HepG2 (cell line): ENCODE measurements around the gene WDR54. TPM values are rescaled to one million over a fixed set of nuclear protein-coding genes. Genes with fewer than 3 reads are reported as not detected.

ENCODE experiments used
- CHD4 ChIP-seq: fragments of 200-600 bp; sonication (generic); IDR thresholded peaks from 2 replicates; pipeline ENCODE4 v1.7.0; 2017; ENCODE audit warnings: mild to moderate bottlenecking, low read length, borderline replicate concordance
- FOXA1 ChIP-seq, 2 experiments: fragments of 450-650 bp in 1 of 2; sonication (generic) in 1 of 2; formaldehyde crosslinking in 1 of 2; IDR thresholded peaks; 2 replicates each; pipeline versions ENCODE4 v1.4.0 to v1.6.1; 2016 to 2020; ENCODE audit warnings: missing genetic modification reagents in 1 of 2
- HHEX ChIP-seq: IDR thresholded peaks from 2 replicates; pipeline ENCODE4 v1.6.1; 2016; ENCODE audit warnings: control low read depth
- IRF2 ChIP-seq: IDR thresholded peaks from 2 replicates; pipeline ENCODE4 v1.6.1; 2018; ENCODE audit warnings: missing genetic modification reagents, missing compliant biosample characterization
- KDM4B ChIP-seq: sonication (generic); formaldehyde crosslinking; IDR thresholded peaks from 2 replicates; pipeline ENCODE4 v1.4.0; 2020; ENCODE audit warnings: missing genetic modification reagents
- NAIF1 ChIP-seq: sonication (generic); formaldehyde crosslinking; IDR thresholded peaks from 2 replicates; pipeline ENCODE4 v1.5.0; 2020; ENCODE audit warnings: mild to moderate bottlenecking, missing genetic modification reagents, borderline replicate concordance
- NFATC3 ChIP-seq: sonication (generic); formaldehyde crosslinking; IDR thresholded peaks from 2 replicates; pipeline ENCODE4 v1.5.1; 2020; ENCODE audit warnings: mild to moderate bottlenecking, missing genetic modification reagents
- PCBP2 ChIP-seq: fragments of 200-400 bp; formaldehyde crosslinking; optimal IDR thresholded peaks from 2 replicates; pipeline ENCODE3; 2018; ENCODE audit warnings: low read length, low read depth; ENCODE audit not compliant: poor library complexity, severe bottlenecking
- UBTF ChIP-seq: sonication (generic); formaldehyde crosslinking; IDR thresholded peaks from 2 replicates; pipeline ENCODE4 v1.4.0; 2020; ENCODE audit warnings: mild to moderate bottlenecking, missing genetic modification reagents
- ZNF207 ChIP-seq: fragments of 450-650 bp; IDR thresholded peaks from 2 replicates; pipeline ENCODE4 v1.6.1; 2016; ENCODE audit warnings: antibody characterized with exemption, borderline replicate concordance
- polyA plus RNA-seq, 8 experiments: library from polyadenylated mRNA; depleted of rRNA in 3 of 8; stranded (reverse) in 7 of 8; unstranded in 1 of 8; fragments of >200 nt; fragmentation: Illumina TruSeq in 4 of 8; extraction: Trizol in 4 of 8; gene quantifications; 2 replicates each; pipeline versions ENCODE4 v1.2.1 to v1.2.3, GENCODE V29; 2011 to 2016; ENCODE audit warnings: low read depth in 4 of 8, missing spikeins in 1 of 8, mixed read lengths in 1 of 8; ENCODE audit not compliant: insufficient read depth in 1 of 8
- total RNA-seq, 5 experiments: library from RNA; depleted of rRNA; stranded (reverse); fragments of >200 nt; fragmentation: Illumina TruSeq; extraction: Trizol; gene quantifications; 2 replicates each; pipeline ENCODE4 v1.2.3, GENCODE V29; 2016; ENCODE audit warnings: low read depth in 1 of 5
- TF ChIP-seq, protein P1 (sequence below): sonication (generic); formaldehyde crosslinking; IDR thresholded peaks from 2 replicates; pipeline ENCODE4 v1.5.0; 2020; ENCODE audit warnings: mild to moderate bottlenecking, missing genetic modification reagents, borderline replicate concordance
- TF ChIP-seq, protein P2 (sequence below): sonication (generic); formaldehyde crosslinking; IDR thresholded peaks from 2 replicates; pipeline ENCODE4 v1.4.0; 2020; ENCODE audit warnings: missing genetic modification reagents, low read depth, mild to moderate bottlenecking, borderline replicate concordance
- TF ChIP-seq, protein P3 (sequence below): fragments of 450-650 bp; IDR thresholded peaks from 2 replicates; pipeline ENCODE4 v1.6.1; 2017
- TF ChIP-seq, protein P4 (sequence below): sonication (generic); formaldehyde crosslinking; IDR thresholded peaks from 2 replicates; pipeline ENCODE4 v1.9.0; 2021; ENCODE audit warnings: missing genetic modification reagents, mild to moderate bottlenecking, borderline replicate concordance

The WDR54 gene
- total and polyA plus RNA-seq, 2 of the 13 experiments (the other 11 are each of a cell fraction or from before 2014, with no cell fraction given): 2.0 to 17.3 TPM

DNA sequence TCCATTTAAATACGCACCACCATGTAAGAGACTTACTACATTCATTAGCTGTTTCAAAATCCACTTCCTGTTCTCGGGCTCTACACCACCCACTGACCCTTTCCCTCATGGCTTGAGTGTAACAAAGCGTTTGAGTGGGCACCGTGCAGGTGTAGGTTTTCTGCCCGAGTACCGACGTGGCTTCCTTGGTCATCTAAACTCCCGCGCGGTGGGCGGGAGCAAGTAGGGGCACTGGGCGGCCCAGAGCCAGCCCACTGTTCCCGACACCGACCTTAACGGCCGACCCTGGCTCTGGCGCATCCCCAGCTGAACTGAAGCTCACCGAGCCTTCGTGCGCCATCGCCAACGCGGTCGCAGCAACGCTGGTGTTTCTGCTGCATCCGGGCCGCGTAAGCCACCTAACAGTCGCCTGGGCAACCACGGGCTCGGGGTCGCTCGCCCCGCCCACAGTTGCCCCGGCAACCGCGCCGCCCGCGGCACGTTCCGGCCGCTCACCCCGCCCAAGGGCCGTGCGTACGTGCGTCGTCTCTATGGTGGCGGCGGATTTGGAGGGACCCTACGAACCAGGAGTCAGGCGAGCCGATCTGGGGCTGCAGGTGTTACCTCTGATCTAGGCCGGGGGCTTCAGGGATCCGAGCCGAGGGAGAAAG, at the start of gene WDR54, which contains the start of gene C2orf81 (continued):
- TF ChIP-seq, protein P1, sequence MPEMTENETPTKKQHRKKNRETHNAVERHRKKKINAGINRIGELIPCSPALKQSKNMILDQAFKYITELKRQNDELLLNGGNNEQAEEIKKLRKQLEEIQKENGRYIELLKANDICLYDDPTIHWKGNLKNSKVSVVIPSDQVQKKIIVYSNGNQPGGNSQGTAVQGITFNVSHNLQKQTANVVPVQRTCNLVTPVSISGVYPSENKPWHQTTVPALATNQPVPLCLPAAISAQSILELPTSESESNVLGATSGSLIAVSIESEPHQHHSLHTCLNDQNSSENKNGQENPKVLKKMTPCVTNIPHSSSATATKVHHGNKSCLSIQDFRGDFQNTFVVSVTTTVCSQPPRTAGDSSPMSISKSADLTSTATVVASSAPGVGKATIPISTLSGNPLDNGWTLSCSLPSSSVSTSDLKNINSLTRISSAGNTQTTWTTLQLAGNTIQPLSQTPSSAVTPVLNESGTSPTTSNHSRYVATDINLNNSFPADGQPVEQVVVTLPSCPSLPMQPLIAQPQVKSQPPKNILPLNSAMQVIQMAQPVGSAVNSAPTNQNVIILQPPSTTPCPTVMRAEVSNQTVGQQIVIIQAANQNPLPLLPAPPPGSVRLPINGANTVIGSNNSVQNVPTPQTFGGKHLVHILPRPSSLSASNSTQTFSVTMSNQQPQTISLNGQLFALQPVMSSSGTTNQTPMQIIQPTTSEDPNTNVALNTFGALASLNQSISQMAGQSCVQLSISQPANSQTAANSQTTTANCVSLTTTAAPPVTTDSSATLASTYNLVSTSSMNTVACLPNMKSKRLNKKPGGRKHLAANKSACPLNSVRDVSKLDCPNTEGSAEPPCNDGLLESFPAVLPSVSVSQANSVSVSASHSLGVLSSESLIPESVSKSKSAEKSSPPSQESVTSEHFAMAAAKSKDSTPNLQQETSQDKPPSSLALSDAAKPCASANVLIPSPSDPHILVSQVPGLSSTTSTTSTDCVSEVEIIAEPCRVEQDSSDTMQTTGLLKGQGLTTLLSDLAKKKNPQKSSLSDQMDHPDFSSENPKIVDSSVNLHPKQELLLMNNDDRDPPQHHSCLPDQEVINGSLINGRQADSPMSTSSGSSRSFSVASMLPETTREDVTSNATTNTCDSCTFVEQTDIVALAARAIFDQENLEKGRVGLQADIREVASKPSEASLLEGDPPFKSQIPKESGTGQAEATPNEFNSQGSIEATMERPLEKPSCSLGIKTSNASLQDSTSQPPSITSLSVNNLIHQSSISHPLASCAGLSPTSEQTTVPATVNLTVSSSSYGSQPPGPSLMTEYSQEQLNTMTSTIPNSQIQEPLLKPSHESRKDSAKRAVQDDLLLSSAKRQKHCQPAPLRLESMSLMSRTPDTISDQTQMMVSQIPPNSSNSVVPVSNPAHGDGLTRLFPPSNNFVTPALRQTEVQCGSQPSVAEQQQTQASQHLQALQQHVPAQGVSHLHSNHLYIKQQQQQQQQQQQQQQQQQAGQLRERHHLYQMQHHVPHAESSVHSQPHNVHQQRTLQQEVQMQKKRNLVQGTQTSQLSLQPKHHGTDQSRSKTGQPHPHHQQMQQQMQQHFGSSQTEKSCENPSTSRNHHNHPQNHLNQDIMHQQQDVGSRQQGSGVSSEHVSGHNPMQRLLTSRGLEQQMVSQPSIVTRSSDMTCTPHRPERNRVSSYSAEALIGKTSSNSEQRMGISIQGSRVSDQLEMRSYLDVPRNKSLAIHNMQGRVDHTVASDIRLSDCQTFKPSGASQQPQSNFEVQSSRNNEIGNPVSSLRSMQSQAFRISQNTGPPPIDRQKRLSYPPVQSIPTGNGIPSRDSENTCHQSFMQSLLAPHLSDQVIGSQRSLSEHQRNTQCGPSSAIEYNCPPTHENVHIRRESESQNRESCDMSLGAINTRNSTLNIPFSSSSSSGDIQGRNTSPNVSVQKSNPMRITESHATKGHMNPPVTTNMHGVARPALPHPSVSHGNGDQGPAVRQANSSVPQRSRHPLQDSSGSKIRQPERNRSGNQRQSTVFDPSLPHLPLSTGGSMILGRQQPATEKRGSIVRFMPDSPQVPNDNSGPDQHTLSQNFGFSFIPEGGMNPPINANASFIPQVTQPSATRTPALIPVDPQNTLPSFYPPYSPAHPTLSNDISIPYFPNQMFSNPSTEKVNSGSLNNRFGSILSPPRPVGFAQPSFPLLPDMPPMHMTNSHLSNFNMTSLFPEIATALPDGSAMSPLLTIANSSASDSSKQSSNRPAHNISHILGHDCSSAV (CRISPR knock-in tag): no peak
- TF ChIP-seq KDM4B: no peak
- no peak for TF ChIP-seq HHEX (CRISPR knock-in tag)
- TF ChIP-seq NAIF1 (CRISPR knock-in tag): peak; percentile 96
- TF ChIP-seq, protein P2, sequence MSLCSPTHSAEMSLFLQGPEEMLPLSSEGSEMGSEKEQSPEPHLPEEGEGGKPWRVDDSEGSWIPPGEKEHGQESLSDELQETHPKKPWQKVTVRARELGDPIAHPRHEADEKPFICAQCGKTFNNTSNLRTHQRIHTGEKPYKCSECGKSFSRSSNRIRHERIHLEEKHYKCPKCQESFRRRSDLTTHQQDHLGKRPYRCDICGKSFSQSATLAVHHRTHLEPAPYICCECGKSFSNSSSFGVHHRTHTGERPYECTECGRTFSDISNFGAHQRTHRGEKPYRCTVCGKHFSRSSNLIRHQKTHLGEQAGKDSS (CRISPR knock-in tag): 0 out of 2 replicates have a peak, but pooled peaks have one; percentile 53
- no peak for TF ChIP-seq PCBP2
- TF ChIP-seq, protein P3, sequence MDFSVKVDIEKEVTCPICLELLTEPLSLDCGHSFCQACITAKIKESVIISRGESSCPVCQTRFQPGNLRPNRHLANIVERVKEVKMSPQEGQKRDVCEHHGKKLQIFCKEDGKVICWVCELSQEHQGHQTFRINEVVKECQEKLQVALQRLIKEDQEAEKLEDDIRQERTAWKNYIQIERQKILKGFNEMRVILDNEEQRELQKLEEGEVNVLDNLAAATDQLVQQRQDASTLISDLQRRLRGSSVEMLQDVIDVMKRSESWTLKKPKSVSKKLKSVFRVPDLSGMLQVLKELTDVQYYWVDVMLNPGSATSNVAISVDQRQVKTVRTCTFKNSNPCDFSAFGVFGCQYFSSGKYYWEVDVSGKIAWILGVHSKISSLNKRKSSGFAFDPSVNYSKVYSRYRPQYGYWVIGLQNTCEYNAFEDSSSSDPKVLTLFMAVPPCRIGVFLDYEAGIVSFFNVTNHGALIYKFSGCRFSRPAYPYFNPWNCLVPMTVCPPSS: no peak
- TF ChIP-seq UBTF (CRISPR knock-in tag): peak; percentile 67; the same call in 1 of the 2 replicates
- no peak for TF ChIP-seq CHD4
- no peak for TF ChIP-seq IRF2 (CRISPR knock-in tag)
- TF ChIP-seq, protein P4, sequence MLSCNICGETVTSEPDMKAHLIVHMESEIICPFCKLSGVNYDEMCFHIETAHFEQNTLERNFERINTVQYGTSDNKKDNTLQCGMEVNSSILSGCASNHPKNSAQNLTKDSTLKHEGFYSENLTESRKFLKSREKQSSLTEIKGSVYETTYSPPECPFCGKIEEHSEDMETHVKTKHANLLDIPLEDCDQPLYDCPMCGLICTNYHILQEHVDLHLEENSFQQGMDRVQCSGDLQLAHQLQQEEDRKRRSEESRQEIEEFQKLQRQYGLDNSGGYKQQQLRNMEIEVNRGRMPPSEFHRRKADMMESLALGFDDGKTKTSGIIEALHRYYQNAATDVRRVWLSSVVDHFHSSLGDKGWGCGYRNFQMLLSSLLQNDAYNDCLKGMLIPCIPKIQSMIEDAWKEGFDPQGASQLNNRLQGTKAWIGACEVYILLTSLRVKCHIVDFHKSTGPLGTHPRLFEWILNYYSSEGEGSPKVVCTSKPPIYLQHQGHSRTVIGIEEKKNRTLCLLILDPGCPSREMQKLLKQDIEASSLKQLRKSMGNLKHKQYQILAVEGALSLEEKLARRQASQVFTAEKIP (CRISPR knock-in tag): no peak
- no peak; the same call in 1 of the 2 replicates for TF ChIP-seq NFATC3 (CRISPR knock-in tag)
- no peak for TF ChIP-seq ZNF207
- no peak for TF ChIP-seq FOXA1 (IDR thresholded peaks at IDR 0.05)
- no peak for TF ChIP-seq FOXA1 (CRISPR knock-in tag; IDR thresholded peaks at IDR 0.05)
